Pancreas (tissue), 10 donors: ENCODE results near the gene LRP5. TPM values are rescaled to one million over a fixed set of nuclear protein-coding genes. Genes with fewer than 3 reads are reported as not detected.

Source experiments
- ATAC-seq, 4 donors: fragments of 200-7000 bp; cut with Tn5 transposase; one replicate each; pipeline versions ENCODE4 v1.8.0 to v1.9.1; 2020; ENCODE audit warnings: mild to moderate bottlenecking in 4 of 4, moderate library complexity in 4 of 4
- DNase-seq, 6 donors: peaks; one replicate each; pipeline ENCODE4 v3.0.0-alpha.2; 2020
- FAIRE-seq: peaks from 2 replicates; lab custom pipeline; 2012; peaks lifted over from hg19 to GRCh38; lab: Jason Lieb, UNC
- H3K27ac ChIP-seq, 4 donors: fragments of 200-600 bp; sonication (generic); 1 replicate in 3 of 4; 2 replicates in 1 of 4; pipeline versions ENCODE4 v1.5.0 to v1.8.0; 2020
- H3K27me3 ChIP-seq, 4 donors: fragments of 200-600 bp; one replicate each; pipeline ENCODE4 v1.8.0; 2021
- H3K36me3 ChIP-seq, 3 donors: fragments of 200-600 bp; sonication (generic) in 1 of 3; one replicate each; pipeline versions ENCODE4 v1.5.0 to v1.8.0; 2020 to 2021
- H3K4me1 ChIP-seq, 3 donors: fragments of 200-600 bp; one replicate each; pipeline ENCODE4 v1.8.0; 2021
- H3K4me3 ChIP-seq, 4 donors: fragments of 200-600 bp; sonication (generic) in 2 of 4; one replicate each; pipeline versions ENCODE4 v1.5.0 to v1.8.0; 2020 to 2021
- H3K9me3 ChIP-seq, 4 donors: fragments of 200-600 bp; one replicate each; pipeline ENCODE4 v1.8.0; 2021
- CTCF ChIP-seq, 4 donors: fragments of 200-600 bp; sonication (generic) in 3 of 4; IDR thresholded peaks; one replicate each; pipeline versions ENCODE4 v1.5.0 to v1.8.0; 2021; ENCODE audit warnings: antibody characterized with exemption in 4 of 4
- WGBS, 2 donors: extraction: QIAGEN DNeasy Blood & Tissue Kit; methylation state at CpG; one replicate each; pipeline ENCODE4 v1.1.7; 2013; 5-methylcytosine and 5-hydroxymethylcytosine counted together
- intact Hi-C, 3 donors: fragments of 100-400 bp; cut with DNase I; formaldehyde crosslinking; loops; one replicate each; pipeline versions ENCODE4 v1.11.1 to v1.14.2; 2022
- polyA plus RNA-seq, 2 donors: library from polyadenylated mRNA; stranded (reverse); fragments of 200-250 nt; gene quantifications; one replicate each; pipeline ENCODE4 v1.2.3, GENCODE V29; 2013
- total RNA-seq, 6 donors: library from RNA; stranded (reverse); fragmentation: NEBNext Ultra II Directional in 4 of 6; extraction: Animal tissue kit (Norgen Biotek cat#: 25700) in 4 of 6; gene quantifications; one replicate each; pipeline versions ENCODE4 v1.2.1 to v1.2.4, GENCODE V29; 2021 to 2023
- donor health status: healthy with polysubstance abuse.
- donor health status: DM: no; HTN: no; CAD: no; lungs with moderate emphysema.
- donor health status: DM: no; HTN: no; CAD: no.
- donor health status: control.
- donor health status: control.
- donor health status: Bipolar disorder and iron deficiency.
- donor health status: DM: yes; HTN: yes; CAD: no.
- donor health status: DM: no; HTN: no; CAD: no.
- donor health status: DM: no; HTN: no; CAD: no.
- donor health status: DM: yes; HTN: yes; CAD: no.

Gene LRP5
- total and polyA plus RNA-seq, 8 donors: 27.4 to 62.8 (median 32.5) TPM

- ATAC-seq (peak in 3 of 4 donors; percentile 61 to 73 (median 64)), FAIRE-seq (no peak), DNase-seq (no peak)
- no peaks in the 10 kb centered on the region for H3K9me3 ChIP-seq
- TF ChIP-seq CTCF (IDR thresholded peaks at IDR 0.05): no peak
- H3K4me1 ChIP-seq: peaks cover 4 to 21% (median 17%) of the 10 kb centered on the region in 3 donors
- intact Hi-C loops: no loop called here
- H3K36me3 ChIP-seq: no peaks in the 10 kb centered on the region
- WGBS, 2 donors: 6 to 9% methylated on average over 2 of the region's 2 CpGs
- H3K27me3 ChIP-seq: no peaks in the 10 kb centered on the region
- no peak overlapping the region for H3K27ac ChIP-seq
- no peak overlapping the region for H3K4me3 ChIP-seq
Measured at GRCh38 chr11:68498321-68498720, 185.9 kb downstream of the LRP5 start.

Other genes with a start within 250 kb of the LRP5 start
- 10 to 100 TPM; 17.4 to 37.2 (median 26.8) TPM for gene CHKA, start 191.2 kb upstream of the LRP5 start, total RNA-seq
- gene CHKA, start 191.2 kb upstream of the LRP5 start, polyA plus RNA-seq: 100 to 1,000 TPM in 1 of 2 donors, 10 to 100 TPM in 1; 63.1 to 110 TPM
- 10 to 100 TPM; 21.7 to 30.8 (median 23.2) TPM for gene KMT5B, start 99.3 kb upstream of the LRP5 start, total RNA-seq
- gene KMT5B, start 99.3 kb upstream of the LRP5 start, polyA plus RNA-seq: 10 to 100 TPM; 12.8 to 19.3 TPM
- gene C11orf24, start 40.6 kb upstream of the LRP5 start, total RNA-seq: 10 to 100 TPM; 12.4 to 19.9 (median 16.6) TPM
- 10 to 100 TPM; 19.0 to 20.3 TPM for gene C11orf24, start 40.6 kb upstream of the LRP5 start, polyA plus RNA-seq
- gene PPP6R3, start 148.2 kb downstream of the LRP5 start, total RNA-seq: 10 to 100 TPM; 32.5 to 56.0 (median 35.7) TPM
- 10 to 100 TPM; 19.5 to 28.9 TPM for gene PPP6R3, start 148.2 kb downstream of the LRP5 start, polyA plus RNA-seq